ENCODE measurements around the gene FAM170B. TPM values are rescaled to one million over a fixed set of nuclear protein-coding genes. Genes with fewer than 3 reads are reported as not detected.

The FAM170B gene
- total RNA-seq, 4 donors from 2014 or later, result not detected

DNA sequence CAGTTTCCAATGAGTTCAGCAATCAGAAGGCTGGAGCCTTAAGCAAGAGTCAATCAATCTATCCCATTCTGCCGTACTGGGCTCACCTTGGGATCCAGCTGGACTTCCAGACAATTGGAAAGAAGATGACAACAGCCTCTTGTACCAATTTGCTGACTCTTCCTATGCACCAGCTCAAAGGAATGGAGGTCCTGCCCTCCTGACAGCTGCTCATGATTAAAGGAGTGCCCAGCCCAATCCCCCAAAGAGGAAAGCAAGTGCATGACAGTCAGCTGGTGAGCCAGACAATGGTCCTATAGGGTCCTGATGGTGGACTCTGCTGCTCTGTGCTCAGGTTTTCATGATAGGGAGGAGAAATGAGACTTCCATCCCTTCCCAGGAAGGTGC is 43.6 kb downstream of the FAM170B start:
- no peak for TF ChIP-seq CTCF (IDR thresholded peaks at IDR 0.05; ENCODE audit: low read depth)

- TF ChIP-seq CTCF (IDR thresholded peaks at IDR 0.05; ENCODE audit: low read depth), result no peak
Measured at GRCh38 chr10:49089557-49090188, 44.1 kb downstream of the FAM170B start.

DNA sequence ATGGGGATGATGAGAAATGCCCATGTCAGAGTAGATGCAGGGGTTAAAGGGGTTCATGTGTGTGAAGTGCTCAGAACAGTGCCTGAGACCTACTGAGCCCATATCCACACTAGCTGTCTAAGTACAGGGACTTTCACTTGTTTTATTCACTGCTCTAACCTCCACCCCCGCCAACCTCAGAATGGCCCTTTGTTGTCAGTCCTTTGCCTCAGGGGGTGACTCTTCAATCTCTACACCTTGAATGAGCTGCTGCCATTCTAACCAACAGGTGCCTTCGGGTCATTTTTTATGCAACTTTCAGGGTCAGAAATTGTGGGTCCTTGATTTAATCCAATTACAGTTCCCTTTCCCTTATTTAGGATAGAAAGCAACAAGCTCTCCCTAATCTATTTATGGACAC is 44.7 kb downstream of the FAM170B start:
- no peak for TF ChIP-seq CTCF (IDR thresholded peaks at IDR 0.05; ENCODE audit: low read depth)

DNA sequence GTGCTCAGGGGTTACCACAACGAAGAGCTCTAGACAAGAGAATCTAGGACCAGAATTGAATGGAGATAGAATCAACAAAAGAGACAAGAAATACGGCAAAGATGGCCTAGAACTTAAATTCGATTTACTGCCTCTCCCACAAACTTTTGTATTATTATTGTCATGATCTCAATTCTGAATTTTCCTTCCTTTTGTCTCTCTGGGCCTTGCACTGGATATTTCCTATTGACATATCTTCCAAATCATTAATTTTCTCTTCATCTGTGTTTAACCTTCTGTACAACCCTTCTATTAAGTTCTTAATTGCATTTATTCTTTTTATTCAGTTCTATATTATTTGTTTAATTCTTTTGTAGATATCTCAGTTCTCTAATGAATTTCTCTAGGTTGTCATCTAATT is 46.9 kb downstream of the FAM170B start:
- no peak for TF ChIP-seq CTCF (IDR thresholded peaks at IDR 0.05; ENCODE audit: low read depth)

DNA sequence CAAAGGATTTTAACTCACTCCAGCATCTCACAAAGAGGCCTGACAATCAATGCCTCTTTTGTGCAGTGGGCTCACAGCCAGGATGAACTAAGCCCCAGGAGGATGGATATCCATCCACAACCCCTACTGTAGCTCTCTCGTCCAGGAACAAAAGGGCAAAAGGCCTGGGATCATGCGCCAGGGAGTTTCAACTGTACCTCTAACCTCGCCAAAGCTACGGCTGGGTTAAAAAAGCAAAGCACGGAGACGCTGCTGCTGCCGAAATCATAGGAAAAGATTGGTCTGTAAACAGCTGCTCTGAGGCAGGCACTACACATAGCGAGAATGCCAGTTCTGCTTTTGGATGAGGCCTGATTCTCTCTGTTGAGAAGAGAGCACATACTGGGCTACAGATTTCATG is 50.6 kb downstream of the FAM170B start:
- TF ChIP-seq CTCF (IDR thresholded peaks at IDR 0.05; ENCODE audit: low read depth), result no peak

GRCh38 chr10:49082766-49083165 is 51.1 kb downstream of the FAM170B start:
- TF ChIP-seq CTCF (IDR thresholded peaks at IDR 0.05; ENCODE audit: low read depth), result no peak

- no peak for TF ChIP-seq CTCF (IDR thresholded peaks at IDR 0.05; ENCODE audit: low read depth)
Measured at GRCh38 chr10:49081547-49082275, 52.1 kb downstream of the FAM170B start.

Other genes with a start within 250 kb of the FAM170B start
- gene LRRC18, start 194.2 kb downstream of the FAM170B start, total RNA-seq, result not detected
- gene VSTM4, start 18.5 kb downstream of the FAM170B start, total RNA-seq, result 10 to 100 TPM; 13.4 to 38.2 (median 25.9) TPM
- 10 to 100 TPM; 16.1 to 48.0 (median 28.3) TPM for gene TMEM273, start 54.4 kb upstream of the FAM170B start, total RNA-seq
- not detected for gene C10orf71, start 165.1 kb upstream of the FAM170B start, total RNA-seq